Caco-2 (cell line): ENCODE results near the gene NFIC. TPM values are rescaled to one million over a fixed set of nuclear protein-coding genes. Genes with fewer than 3 reads are reported as not detected.

Experiments
- Bru-seq: library from RNA; stranded (reverse); fragments of 400-500 nt; gene quantifications from one replicate; lab custom pipeline; 2021; lab: Mats Ljungman, UMichigan
- BruChase-seq, 2 experiments: library from RNA; stranded (reverse); fragments of 400-500 nt; gene quantifications; one replicate each; lab custom pipeline; 2021; lab: Mats Ljungman, UMichigan
- BruUV-seq: library from RNA; stranded (reverse); fragments of 400-500 nt; replicated peaks from 2 replicates; lab custom pipeline; 2021; lab: Mats Ljungman, UMichigan
- CTCF ChIA-PET: fragments of 300-600 bp; sonication (Branson Sonifier 250); formaldehyde crosslinking; loops from one replicate; lab custom pipeline; 2022; ENCODE audit warnings: antibody characterized with exemption; lab: Charles Lee
- POLR2A ChIA-PET: fragments of 300-600 bp; sonication (Branson Sonifier 250); formaldehyde crosslinking; loops from one replicate; lab custom pipeline; 2022; ENCODE audit warnings: antibody characterized with exemption; lab: Charles Lee
- DNase-seq, 2 experiments: peaks; one replicate each; pipeline versions ENCODE4 v3.0.0 to v3.0.0-alpha.2; 2020 to 2022
- H3K27me3 ChIP-seq: replicated peaks from 2 replicates; pipeline ENCODE4 v1.6.0; 2011; ENCODE audit warnings: low read length; ENCODE audit not compliant: control insufficient read depth, insufficient read depth
- H3K36me3 ChIP-seq: 2 replicates; pipeline ENCODE4 v1.5.1; 2011; ENCODE audit warnings: low read length; ENCODE audit not compliant: control insufficient read depth, insufficient read depth
- H3K4me1 ChIP-seq: fragments of 250-450 bp; sonication (Bioruptor Pico); 2 replicates; pipeline ENCODE4 v1.5.1; 2020; ENCODE audit warnings: mild to moderate bottlenecking
- H3K4me3 ChIP-seq: 2 replicates; pipeline ENCODE4 v1.5.1; 2011; ENCODE audit warnings: low read depth, mild to moderate bottlenecking, control low read depth, low read length
- H3K9me3 ChIP-seq: fragments of 250-450 bp; sonication (Bioruptor Pico); 2 replicates; pipeline ENCODE4 v1.5.1; 2020; ENCODE audit warnings: mild to moderate bottlenecking, moderate library complexity
- H3K27ac Mint-ChIP-seq: one replicate; pipeline ENCODE4 v1.8.0; 2022; ENCODE audit warnings: mixed read lengths; ENCODE audit not compliant: unreplicated experiment
- H3K27me3 Mint-ChIP-seq: one replicate; pipeline ENCODE4 v1.8.0; 2022; ENCODE audit warnings: mixed read lengths; ENCODE audit not compliant: insufficient read depth, unreplicated experiment
- H3K36me3 Mint-ChIP-seq: one replicate; pipeline ENCODE4 v1.8.0; 2022; ENCODE audit warnings: mild to moderate bottlenecking, mixed read lengths; ENCODE audit not compliant: insufficient read depth, unreplicated experiment
- H3K4me1 Mint-ChIP-seq: one replicate; pipeline ENCODE4 v1.8.0; 2022; ENCODE audit warnings: low read depth, mixed read lengths; ENCODE audit not compliant: unreplicated experiment
- H3K4me3 Mint-ChIP-seq: one replicate; pipeline ENCODE4 v1.8.0; 2022; ENCODE audit warnings: mild to moderate bottlenecking, moderate library complexity, mixed read lengths; ENCODE audit not compliant: unreplicated experiment
- H3K9me3 Mint-ChIP-seq: one replicate; pipeline ENCODE4 v1.8.0; 2022; ENCODE audit warnings: mixed read lengths; ENCODE audit not compliant: unreplicated experiment
- intact Hi-C: fragments of 100-400 bp; cut with micrococcal nuclease; formaldehyde crosslinking; loops from one replicate; pipeline ENCODE4 v1.10.0; 2022; ENCODE audit not compliant: unreplicated experiment
- long read RNA-seq: library from polyadenylated mRNA; stranded (forward); transcript quantifications from one replicate; pipeline ENCODE4 v2.0.0, GENCODE V29; 2022
- total RNA-seq: library from RNA; stranded (reverse); gene quantifications from 2 replicates; pipeline ENCODE4 v1.2.3, GENCODE V29; 2022
- TF ChIP-seq, protein P1 (sequence below), 2 experiments: fragments of 200-600 bp in 1 of 2; IDR thresholded peaks; 1 replicate in 1 of 2; 2 replicates in 1 of 2; pipeline versions ENCODE4 v1.5.1 to v1.8.0; 2011 to 2022; ENCODE audit warnings: antibody characterized with exemption in 1 of 2, control low read depth in 1 of 2, inconsistent platforms in 1 of 2, low read depth in 1 of 2, low read length in 1 of 2, mild to moderate bottlenecking in 1 of 2, moderate library complexity in 1 of 2; ENCODE audit not compliant: insufficient read depth in 1 of 2, severe bottlenecking in 1 of 2, unreplicated experiment in 1 of 2

Gene NFIC
- total RNA-seq (5.1 and 5.5 TPM in 2 replicates), Bru-seq, nascent RNA (percentile 26 among the genes with signal in this experiment), BruChase-seq, experiment 1, labeled RNA remaining after a 2-hour chase (percentile 25 among the genes with signal in this experiment), BruChase-seq, experiment 2, labeled RNA remaining after a 6-hour chase (percentile 31 among the genes with signal in this experiment)
- long read RNA-seq, partial matches to known transcripts: 0 of 2 reads
- long read RNA-seq, other reads (novel, unspliced or antisense): 2 of 2 reads

DNA sequence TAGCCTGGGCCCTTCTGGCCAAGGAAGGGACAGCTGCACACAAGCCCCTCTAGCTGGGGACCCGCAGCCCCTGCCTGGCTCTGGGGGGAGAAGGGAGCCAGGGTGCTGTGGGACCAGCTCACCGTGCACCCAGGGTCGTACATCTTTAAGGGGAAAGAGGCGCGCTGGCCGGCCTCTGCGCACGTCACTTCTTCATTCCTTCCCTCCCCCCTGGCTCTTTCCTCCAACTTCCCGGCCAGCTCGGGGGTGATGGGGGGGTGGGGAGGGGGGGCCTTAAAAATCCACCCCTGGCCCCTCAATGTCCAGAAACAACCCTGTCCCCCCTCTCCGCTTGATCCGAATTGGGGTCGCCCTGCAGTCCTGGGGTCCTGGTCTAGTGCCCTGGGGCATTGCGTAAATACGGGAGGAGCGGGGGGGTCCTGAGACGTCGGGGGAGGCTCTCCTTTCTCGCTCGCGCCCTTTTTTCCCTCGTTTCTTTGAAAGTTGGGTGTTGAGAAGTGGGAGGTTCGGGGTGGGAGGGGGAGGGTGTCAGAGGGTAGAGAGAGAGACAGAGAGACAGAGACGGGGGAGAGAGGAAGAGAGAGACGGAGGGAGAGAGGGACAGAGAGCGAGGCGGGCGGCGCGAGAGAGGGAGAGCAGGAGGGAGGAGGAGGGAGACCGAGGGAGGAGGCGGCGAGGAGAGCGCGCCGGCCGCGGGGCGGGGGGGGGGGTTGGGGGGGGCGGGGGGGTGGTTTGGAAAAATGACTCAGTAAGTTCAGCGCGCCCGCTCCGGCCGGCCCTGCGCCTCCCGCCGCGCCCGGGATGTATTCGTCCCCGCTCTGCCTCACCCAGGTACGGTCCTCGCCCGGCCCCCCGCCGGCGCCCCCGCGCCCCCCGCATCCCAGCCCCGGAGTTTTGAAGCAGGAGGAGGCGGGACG is at the start of gene NFIC:
Gene NFIC, plus strand, starts transcription at position 748 of the 917 bp plus-strand sequence. Its CDS starts 54 bp downstream, at position 802.
- ChIA-PET POLR2A (no interaction called here), CTCF (no interaction called here)
- no peaks in the 10 kb centered on the region for H3K36me3 ChIP-seq
- H3K9me3 Mint-ChIP-seq: no peaks in the 10 kb centered on the region
- DNase-seq: no peak
- H3K4me3 ChIP-seq: peak within 1 kb of the TSS; percentile 36
- intact Hi-C loops: no loop called here
- no peaks in the 10 kb centered on the region for H3K9me3 ChIP-seq
- H3K4me3 Mint-ChIP-seq: peak within 1 kb of the TSS; percentile 72
- no peaks in the 10 kb centered on the region for H3K4me1 ChIP-seq
- no TSS peak for BruUV-seq
- peaks cover 37% of the 10 kb centered on the region for H3K27me3 Mint-ChIP-seq
- no peak within 1 kb of the TSS for H3K27ac Mint-ChIP-seq
- TF ChIP-seq, protein P1, sequence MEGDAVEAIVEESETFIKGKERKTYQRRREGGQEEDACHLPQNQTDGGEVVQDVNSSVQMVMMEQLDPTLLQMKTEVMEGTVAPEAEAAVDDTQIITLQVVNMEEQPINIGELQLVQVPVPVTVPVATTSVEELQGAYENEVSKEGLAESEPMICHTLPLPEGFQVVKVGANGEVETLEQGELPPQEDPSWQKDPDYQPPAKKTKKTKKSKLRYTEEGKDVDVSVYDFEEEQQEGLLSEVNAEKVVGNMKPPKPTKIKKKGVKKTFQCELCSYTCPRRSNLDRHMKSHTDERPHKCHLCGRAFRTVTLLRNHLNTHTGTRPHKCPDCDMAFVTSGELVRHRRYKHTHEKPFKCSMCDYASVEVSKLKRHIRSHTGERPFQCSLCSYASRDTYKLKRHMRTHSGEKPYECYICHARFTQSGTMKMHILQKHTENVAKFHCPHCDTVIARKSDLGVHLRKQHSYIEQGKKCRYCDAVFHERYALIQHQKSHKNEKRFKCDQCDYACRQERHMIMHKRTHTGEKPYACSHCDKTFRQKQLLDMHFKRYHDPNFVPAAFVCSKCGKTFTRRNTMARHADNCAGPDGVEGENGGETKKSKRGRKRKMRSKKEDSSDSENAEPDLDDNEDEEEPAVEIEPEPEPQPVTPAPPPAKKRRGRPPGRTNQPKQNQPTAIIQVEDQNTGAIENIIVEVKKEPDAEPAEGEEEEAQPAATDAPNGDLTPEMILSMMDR (IDR thresholded peaks at IDR 0.05; ENCODE audit: insufficient read depth in 1 of 2, low read depth in 1 of 2, low read length in 1 of 2, severe bottlenecking in 1 of 2, unreplicated experiment in 1 of 2): no peak
- no peaks in the 10 kb centered on the region for H3K36me3 Mint-ChIP-seq
- peaks cover 2% of the 10 kb centered on the region for H3K27me3 ChIP-seq
- peaks cover 6% of the 10 kb centered on the region for H3K4me1 Mint-ChIP-seq

DNA sequence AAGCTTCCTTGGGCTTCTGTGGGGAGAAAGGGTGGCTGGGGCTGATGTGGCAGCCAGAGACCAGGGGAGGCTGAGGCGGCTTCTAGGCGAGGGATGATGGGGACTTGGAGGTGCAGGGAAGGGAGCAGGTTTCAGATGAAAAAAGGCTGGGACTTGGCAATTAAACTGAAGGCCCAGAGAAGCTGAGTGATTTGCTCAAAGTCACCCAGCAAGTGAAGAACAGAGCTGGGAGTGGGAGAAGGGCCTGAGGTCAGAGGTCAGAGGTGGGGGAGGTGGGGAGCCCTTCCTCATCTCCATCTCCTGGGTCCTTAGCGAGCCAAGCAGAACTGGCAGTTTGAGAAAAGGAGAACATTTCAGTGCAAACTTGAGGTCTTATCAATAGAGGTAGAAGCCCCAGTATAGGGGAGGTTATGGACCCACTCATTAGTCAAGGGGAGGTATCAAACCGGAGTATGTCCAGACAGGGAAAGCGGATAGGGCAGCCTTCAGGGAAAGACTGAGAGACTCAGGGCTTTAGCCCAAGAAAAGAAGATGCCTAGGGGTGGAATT is 49.6 kb upstream of the NFIC start:
- Mint-ChIP-seq H3K36me3 (no peaks in the 10 kb centered on the region), H3K9me3 (no peaks in the 10 kb centered on the region), H3K27me3 (peaks cover 5% of the 10 kb centered on the region), H3K27ac (no peak overlapping the region), H3K4me1 (no peaks in the 10 kb centered on the region), H3K4me3 (no peak overlapping the region)
- Histone ChIP-seq H3K9me3 (no peaks in the 10 kb centered on the region), H3K36me3 (no peaks in the 10 kb centered on the region), H3K4me3 (no peak overlapping the region), H3K27me3 (no peaks in the 10 kb centered on the region), H3K4me1 (no peaks in the 10 kb centered on the region)
- intact Hi-C loops: no loop called here
- DNase-seq: no peak
- ChIA-PET CTCF (no interaction called here), POLR2A (no interaction called here)
- BruUV-seq: no TSS peak
- TF ChIP-seq, protein P1 (IDR thresholded peaks at IDR 0.05; ENCODE audit: insufficient read depth in 1 of 2, low read depth in 1 of 2, low read length in 1 of 2, severe bottlenecking in 1 of 2, unreplicated experiment in 1 of 2): no peak

DNA sequence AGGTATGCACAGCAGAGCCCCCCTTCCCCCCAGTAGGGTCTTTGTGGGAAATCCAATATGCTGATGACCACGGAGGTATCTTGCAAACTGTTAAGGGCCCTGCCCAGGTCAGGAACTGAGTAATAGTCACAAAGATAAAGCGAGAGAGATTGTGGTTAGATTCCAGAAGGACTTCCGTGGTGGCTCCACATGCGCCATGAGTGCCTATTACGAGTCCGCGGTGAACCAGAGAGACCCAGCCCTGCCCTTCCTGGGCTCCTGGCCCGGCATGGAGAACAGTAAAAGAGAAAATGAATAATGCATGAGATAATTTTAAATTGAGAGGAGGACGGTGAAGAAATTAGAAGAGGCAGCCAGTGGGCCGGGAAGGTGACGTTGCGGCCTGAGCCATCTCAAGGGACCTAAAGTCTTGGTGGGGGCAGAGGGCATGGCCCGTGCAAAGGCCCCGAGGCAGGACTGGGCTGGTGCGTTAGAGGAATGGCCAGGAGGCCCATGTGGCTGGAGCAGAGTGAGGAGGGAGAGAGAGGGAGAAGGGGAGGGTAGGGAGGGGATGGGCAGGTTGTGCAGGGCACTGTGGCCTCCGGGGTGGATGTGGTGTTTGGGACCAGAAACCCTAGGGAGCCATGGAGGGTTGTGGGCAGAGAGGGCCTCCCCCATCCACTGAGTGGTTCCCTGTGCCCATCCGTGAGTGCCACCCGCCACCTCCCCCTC is 46.6 kb upstream of the NFIC start:
- H3K4me3 ChIP-seq: no peak overlapping the region
- no peak for DNase-seq
- TF ChIP-seq, protein P1 (IDR thresholded peaks at IDR 0.05; ENCODE audit: insufficient read depth in 1 of 2, low read depth in 1 of 2, low read length in 1 of 2, severe bottlenecking in 1 of 2, unreplicated experiment in 1 of 2): no peak
- Mint-ChIP-seq H3K36me3 (no peaks in the 10 kb centered on the region), H3K27me3 (peaks cover 2% of the 10 kb centered on the region), H3K27ac (no peak overlapping the region), H3K4me3 (no peak overlapping the region), H3K9me3 (peaks cover 10% of the 10 kb centered on the region), H3K4me1 (no peaks in the 10 kb centered on the region)
- ChIA-PET POLR2A (no interaction called here), CTCF (no interaction called here)
- intact Hi-C loops: no loop called here
- H3K9me3 ChIP-seq: no peaks in the 10 kb centered on the region
- BruUV-seq: no TSS peak
- no peaks in the 10 kb centered on the region for H3K4me1 ChIP-seq
- no peaks in the 10 kb centered on the region for H3K36me3 ChIP-seq
- H3K27me3 ChIP-seq: no peaks in the 10 kb centered on the region
